ENCODE results near the gene CAMTA2.
A peak's percentile ranks its signal among the peaks of the same experiment; 100 is the strongest.

Gene CAMTA2

GRCh38 chr17:5002121-5002788 lies 14.8 kb upstream of the CAMTA2 start:
- no peak for DNase-seq (ENCODE audit: low spot score)

- peak; percentile 74 for DNase-seq (ENCODE audit: low spot score)
These were observed 12.8 kb upstream of the CAMTA2 start for GRCh38 chr17:5000237-5000639.

GRCh38 chr17:4999430-5000093 lies 12.1 kb upstream of the CAMTA2 start:
- no peak for DNase-seq (ENCODE audit: low spot score)

GRCh38 chr17:4998732-4999429 lies 11.4 kb upstream of the CAMTA2 start:
- no peak for DNase-seq (ENCODE audit: low spot score)

- DNase-seq (ENCODE audit: low spot score): no peak
These were observed 10.7 kb upstream of the CAMTA2 start for GRCh38 chr17:4998027-4998731.

GRCh38 chr17:4997302-4998026 lies 10.0 kb upstream of the CAMTA2 start, which contains the start of the genes INCA1 and KIF1C:
Gene INCA1, minus strand, starts transcription at chr17:4997522. Its CDS starts 3,085 bp downstream, at chr17:4994437.
Gene KIF1C, plus strand, starts transcription at chr17:4997950. Its CDS starts 2,297 bp downstream, at chr17:5000247.
- peak; percentile 99 for DNase-seq (ENCODE audit: low spot score)

GRCh38 chr17:4994081-4994595 lies 6.7 kb upstream of the CAMTA2 start:
- no peak for DNase-seq (ENCODE audit: low spot score)

- no peak for DNase-seq (ENCODE audit: low spot score)
These were observed 492 bp upstream of the CAMTA2 start for GRCh38 chr17:4987767-4988567.

- no peak for DNase-seq (ENCODE audit: low spot score)
These were observed 1.1 kb downstream of the CAMTA2 start for GRCh38 chr17:4986403-4986802.

- no peak for DNase-seq (ENCODE audit: low spot score)
These were observed 5.2 kb downstream of the CAMTA2 start for GRCh38 chr17:4982305-4982704.

GRCh38 chr17:4980644-4981216 lies 6.7 kb downstream of the CAMTA2 start:
- peak; percentile 57 for DNase-seq (ENCODE audit: low spot score)

- no peak for DNase-seq (ENCODE audit: low spot score)
These were observed 8.7 kb downstream of the CAMTA2 start for GRCh38 chr17:4978726-4979125.

- DNase-seq (ENCODE audit: low spot score): no peak
These were observed 13.3 kb downstream of the CAMTA2 start for GRCh38 chr17:4974115-4974670.

GRCh38 chr17:4973256-4974114 lies 14.0 kb downstream of the CAMTA2 start:
- no peak for DNase-seq (ENCODE audit: low spot score)

GRCh38 chr17:4972752-4973151 lies 14.7 kb downstream of the CAMTA2 start:
- DNase-seq (ENCODE audit: low spot score): no peak

GRCh38 chr17:4972322-4972721 lies 15.2 kb downstream of the CAMTA2 start:
- DNase-seq (ENCODE audit: low spot score): no peak

GRCh38 chr17:4971826-4972225 lies 15.6 kb downstream of the CAMTA2 start:
- no peak for DNase-seq (ENCODE audit: low spot score)

- no peak for DNase-seq (ENCODE audit: low spot score)
These were observed 17.2 kb downstream of the CAMTA2 start for GRCh38 chr17:4970273-4970672.
